Measurements from ENCODE around the gene S100PBP. TPM values are rescaled to one million over a fixed set of nuclear protein-coding genes. Genes with fewer than 3 reads are reported as not detected.

S100PBP gene
- total and polyA plus RNA-seq, 9 of the 15 experiments (the other 6 are each of a cell fraction or from before 2014, with no cell fraction given), result 22.9 to 60.2 (median 32.9) TPM

- TF ChIP-seq ZBTB8A (IDR thresholded peaks at IDR 0.05; ENCODE audit: partially characterized antibody), result no peak
- TF ChIP-seq E2F8 (IDR thresholded peaks at IDR 0.05; ENCODE audit: low read depth, partially characterized antibody), result peak; percentile 84
- no peak for TF ChIP-seq PTRF (tag; IDR thresholded peaks at IDR 0.05)
- no peak for TF ChIP-seq HNRNPL (IDR thresholded peaks at IDR 0.05; ENCODE audit: low read depth, low read length)
- 0 out of 2 replicates have a peak, but pooled peaks have one; percentile 10 for TF ChIP-seq CREB5 (CRISPR knock-in tag; IDR thresholded peaks at IDR 0.05)
- TF ChIP-seq E2F3 (CRISPR knock-in tag; IDR thresholded peaks at IDR 0.05), result peak; percentile 7; the same call in 1 of the 2 replicates
- no peak for TF ChIP-seq EWSR1 (IDR thresholded peaks at IDR 0.05; ENCODE audit: borderline replicate concordance, low read depth, partially characterized antibody)
- 0 out of 2 replicates have a peak, but pooled peaks have one; percentile 19 for TF ChIP-seq ATF7 (IDR thresholded peaks at IDR 0.05)
- peak; percentile 53; the same call in 1 of the 2 replicates for TF ChIP-seq POLR2AphosphoS5 (IDR thresholded peaks at IDR 0.05; ENCODE audit: control insufficient read depth, insufficient read depth, low read depth, low read length)
- TF ChIP-seq SIX5 (IDR thresholded peaks at IDR 0.05; ENCODE audit: borderline replicate concordance in 1 of 2, insufficient read depth in 1 of 2, low read depth in 1 of 2, low read length in 2 of 2), result no peak
- 0 out of 2 replicates have a peak, but pooled peaks have one; percentile 13 for TF ChIP-seq RAD51 (IDR thresholded peaks at IDR 0.05; ENCODE audit: borderline replicate concordance, low read depth)
- no peak for TF ChIP-seq ZNF41 (CRISPR knock-in tag; conservative IDR thresholded peaks at IDR 0.05)
- peak; percentile 20 for TF ChIP-seq PRDM10 (IDR thresholded peaks at IDR 0.05; ENCODE audit: partially characterized antibody)
- TF ChIP-seq AFF4 (CRISPR knock-in tag; IDR thresholded peaks at IDR 0.05), result peak; percentile 27; the same call in 1 of the 2 replicates
Observed at GRCh38 chr1:32773764-32774463, 43.5 kb upstream of the S100PBP start (continued).

All from K562 (cell line).